K562 (cell line): ENCODE data around the gene DTNBP1. TPM values are rescaled to one million over a fixed set of nuclear protein-coding genes. Genes with fewer than 3 reads are reported as not detected.
A peak's percentile ranks its signal among the peaks of the same experiment; 100 is the strongest.

Experiments
- CBX1 ChIP-seq: sonication (generic); IDR thresholded peaks from 2 replicates; pipeline ENCODE4 v1.6.1; 2016; ENCODE audit warnings: antibody characterized with exemption, low read depth, mild to moderate bottlenecking
- CBX8 ChIP-seq: fragments of 200-600 bp; sonication (generic); IDR thresholded peaks from 2 replicates; pipeline ENCODE4 v1.6.1; 2012; ENCODE audit warnings: borderline replicate concordance, mixed run types, low read depth, mild to moderate bottlenecking, moderate library complexity, mixed read lengths, low read length, control low read depth, inconsistent platforms; ENCODE audit not compliant: poor library complexity, severe bottlenecking; ENCODE audit errors: extremely low read depth
- DNMT1 ChIP-seq: fragments of 450-650 bp; IDR thresholded peaks from 2 replicates; pipeline ENCODE4 v1.6.1; 2016; ENCODE audit warnings: antibody characterized with exemption, mild to moderate bottlenecking
- HNRNPLL ChIP-seq: fragments of 200-400 bp; formaldehyde crosslinking; IDR thresholded peaks from 2 replicates; pipeline ENCODE4 v1.6.1; 2017; ENCODE audit warnings: low read length, low read depth, mild to moderate bottlenecking; ENCODE audit not compliant: poor library complexity, severe bottlenecking
- KDM4B ChIP-seq, 2 experiments: fragments of 450-650 bp in 1 of 2; sonication (generic) in 1 of 2; IDR thresholded peaks; 2 replicates each; pipeline ENCODE4 v1.6.1; 2016 to 2017; ENCODE audit warnings: borderline replicate concordance in 2 of 2, antibody characterized with exemption in 1 of 2, low read depth in 1 of 2, mild to moderate bottlenecking in 1 of 2
- MBD1 ChIP-seq: fragments of 250-450 bp; sonication (Bioruptor Pico); IDR thresholded peaks from 2 replicates; pipeline ENCODE4 v1.8.0; 2022; ENCODE audit warnings: inconsistent platforms
- MTA2 ChIP-seq: fragments of 450-650 bp; IDR thresholded peaks from 2 replicates; pipeline ENCODE4 v1.6.1; 2016; ENCODE audit warnings: low read depth
- PHF21A ChIP-seq: fragments of 450-650 bp; IDR thresholded peaks from 2 replicates; pipeline ENCODE4 v1.6.1; 2017; ENCODE audit warnings: low read depth, borderline replicate concordance
- POLR2B ChIP-seq: fragments of 450-650 bp; IDR thresholded peaks from 2 replicates; pipeline ENCODE4 v1.6.1; 2018; ENCODE audit warnings: low read depth; ENCODE audit not compliant: partially characterized antibody
- RAD51 ChIP-seq: fragments of 450-650 bp; IDR thresholded peaks from 2 replicates; pipeline ENCODE4 v1.7.1; 2016; ENCODE audit warnings: low read depth, mild to moderate bottlenecking, borderline replicate concordance
- SP1 ChIP-seq: sonication (generic); formaldehyde crosslinking; IDR thresholded peaks from 2 replicates; pipeline ENCODE4 v1.8.1; 2022; ENCODE audit warnings: mild to moderate bottlenecking, missing genetic modification reagents
- TEAD4 ChIP-seq, 2 experiments: sonication (generic) in 1 of 2; formaldehyde crosslinking in 1 of 2; IDR thresholded peaks; 2 replicates each; pipeline versions ENCODE4 v1.6.1 to v1.8.0; 2012 to 2022; ENCODE audit warnings: borderline replicate concordance in 1 of 2, inconsistent platforms in 1 of 2, low read length in 1 of 2, mild to moderate bottlenecking in 1 of 2, missing genetic modification reagents in 1 of 2
- ZNF277 ChIP-seq: fragments of 250-450 bp; sonication (Bioruptor Pico); IDR thresholded peaks from 2 replicates; pipeline ENCODE4 v1.8.0; 2022; ENCODE audit warnings: inconsistent platforms, mild to moderate bottlenecking, moderate library complexity, borderline replicate concordance
- ZNF354B ChIP-seq: fragments of 250-450 bp; sonication (Bioruptor Pico); IDR thresholded peaks from 2 replicates; pipeline ENCODE4 v1.4.0; 2020
- ZNF561 ChIP-seq: fragments of 450-650 bp; formaldehyde crosslinking; conservative IDR thresholded peaks from 2 replicates; pipeline ENCODE4 v1.4.0; 2020; ENCODE audit warnings: mild to moderate bottlenecking, moderate library complexity
- ZNF609 ChIP-seq: sonication (generic); formaldehyde crosslinking; IDR thresholded peaks from 2 replicates; pipeline ENCODE4 v1.8.1; 2023; ENCODE audit warnings: missing genetic modification reagents, mild to moderate bottlenecking, borderline replicate concordance
- polyA plus RNA-seq, 8 experiments: library from polyadenylated mRNA; depleted of rRNA in 4 of 8; stranded (reverse) in 5 of 8; unstranded in 3 of 8; fragments of >200 nt; fragmentation: Nextera tagmentation in 2 of 8; fragmentation: Illumina TruSeq in 1 of 8; extraction: Ambion mirVana in 2 of 8; extraction: Trizol in 1 of 8; gene quantifications; 2 replicates each; pipeline versions ENCODE4 v1.2.1 to v1.2.3, GENCODE V29; 2011 to 2014; ENCODE audit warnings: inconsistent platforms in 1 of 8, missing spikeins in 1 of 8
- total RNA-seq, 7 experiments: library from RNA; depleted of rRNA in 6 of 7; stranded (reverse); fragments of >200 nt in 6 of 7; fragmentation: Illumina TruSeq in 2 of 7; extraction: Trizol in 2 of 7; gene quantifications; 2 replicates each; pipeline versions ENCODE4 v1.2.1 to v1.2.3, GENCODE V29; 2011 to 2021; ENCODE audit warnings: low replicate concordance in 1 of 7

Gene DTNBP1
- total and polyA plus RNA-seq, 9 of the 15 experiments (the other 6 are each of a cell fraction or from before 2014, with no cell fraction given) = 16.7 to 54.5 (median 21.4) TPM

GRCh38 chr6:15569035-15569995 is 93.5 kb downstream of the DTNBP1 start (continued):
- TF ChIP-seq ZNF277 (no peak), ZNF354B (CRISPR knock-in tag) (no peak), ZNF561 (no peak), TEAD4 (IDR thresholded peaks at IDR 0.05; ENCODE audit: low read length) (peak; percentile 53; the same call in 1 of the 2 replicates), TEAD4 (CRISPR knock-in tag; IDR thresholded peaks at IDR 0.05; ENCODE audit: borderline replicate concordance) (no peak), HNRNPLL (peak; percentile 36), CBX1 (no peak), PHF21A (no peak), DNMT1 (peak; percentile 58; the same call in 1 of the 2 replicates), KDM4B (IDR thresholded peaks at IDR 0.05; ENCODE audit: borderline replicate concordance in 2 of 2, low read depth in 1 of 2) (no peak), RAD51 (no peak), CBX8 (no peak), MTA2 (no peak), POLR2B (peak; percentile 66), MBD1 (CRISPR knock-in tag) (0 out of 2 replicates have a peak, but pooled peaks have one; percentile 53), SP1 (CRISPR knock-in tag) (no peak), ZNF609 (CRISPR knock-in tag) (no peak)
